Liver (tissue), 9 donors: Measurements from ENCODE around the gene KLHL13. TPM values are rescaled to one million over a fixed set of nuclear protein-coding genes. Genes with fewer than 3 reads are reported as not detected.

Experiments used
- DNase-seq: peaks from one replicate; pipeline ENCODE4 v3.0.0-alpha.2; 2017; ENCODE audit warnings: low spot score
- H3K27ac ChIP-seq, 2 donors: one replicate each; pipeline ENCODE4 v1.7.0; 2013; ENCODE audit warnings: inconsistent platforms in 2 of 2, low read length in 2 of 2, control low read depth in 1 of 2, low read depth in 1 of 2, mild to moderate bottlenecking in 1 of 2
- H3K27me3 ChIP-seq, 4 donors: one replicate each; pipeline versions ENCODE4 v1.6.1 to v1.7.0; 2013; ENCODE audit warnings: low read length in 3 of 4, inconsistent platforms in 1 of 4, mild to moderate bottlenecking in 1 of 4, moderate library complexity in 1 of 4; ENCODE audit not compliant: control insufficient read depth in 4 of 4, insufficient read depth in 4 of 4
- H3K36me3 ChIP-seq, 4 donors: one replicate each; pipeline versions ENCODE4 v1.6.1 to v1.7.0; 2013; ENCODE audit warnings: low read length in 3 of 4, mild to moderate bottlenecking in 3 of 4, low read depth in 1 of 4, moderate library complexity in 1 of 4; ENCODE audit not compliant: control insufficient read depth in 4 of 4, insufficient read depth in 3 of 4
- H3K4me1 ChIP-seq, 4 donors: one replicate each; pipeline versions ENCODE4 v1.6.1 to v1.7.0; 2013; ENCODE audit warnings: low read length in 3 of 4, mild to moderate bottlenecking in 3 of 4, moderate library complexity in 1 of 4; ENCODE audit not compliant: control insufficient read depth in 4 of 4, insufficient read depth in 4 of 4
- H3K4me3 ChIP-seq, 3 donors: one replicate each; pipeline versions ENCODE4 v1.6.1 to v1.7.0; 2013; ENCODE audit warnings: low read length in 3 of 3, control low read depth in 1 of 3, low read depth in 1 of 3, mild to moderate bottlenecking in 1 of 3
- H3K9ac ChIP-seq, 2 donors: one replicate each; pipeline ENCODE4 v1.7.0; 2013; ENCODE audit warnings: low read length in 2 of 2, mild to moderate bottlenecking in 2 of 2, moderate library complexity in 2 of 2, control low read depth in 1 of 2, low read depth in 1 of 2
- H3K9me3 ChIP-seq, 4 donors: one replicate each; pipeline versions ENCODE4 v1.6.1 to v1.7.0; 2013; ENCODE audit warnings: low read length in 3 of 4; ENCODE audit not compliant: control insufficient read depth in 4 of 4
- ATF3 ChIP-seq: IDR thresholded peaks from 2 replicates; pipeline ENCODE4 v1.6.1; 2016; ENCODE audit warnings: antibody characterized with exemption
- FOXA1 ChIP-seq: IDR thresholded peaks from 2 replicates; pipeline ENCODE4 v1.6.1; 2016; ENCODE audit warnings: antibody characterized with exemption
- FOXA2 ChIP-seq: IDR thresholded peaks from 2 replicates; pipeline ENCODE4 v1.6.1; 2016; ENCODE audit warnings: antibody characterized with exemption
- GABPA ChIP-seq, 2 donors: IDR thresholded peaks in 1 of 2; conservative IDR thresholded peaks in 1 of 2; 2 replicates each; pipeline ENCODE4 v1.6.1; 2016; ENCODE audit warnings: antibody characterized with exemption in 2 of 2, mild to moderate bottlenecking in 1 of 2, moderate library complexity in 1 of 2
- HNF4A ChIP-seq, 2 donors: conservative IDR thresholded peaks; 2 replicates each; pipeline ENCODE4 v1.6.1; 2016; ENCODE audit warnings: antibody characterized with exemption in 2 of 2, mild to moderate bottlenecking in 2 of 2
- HNF4G ChIP-seq: IDR thresholded peaks from 2 replicates; pipeline ENCODE4 v1.6.1; 2016; ENCODE audit warnings: antibody characterized with exemption
- JUND ChIP-seq, 2 donors: IDR thresholded peaks; 2 replicates each; pipeline ENCODE4 v1.6.1; 2016; ENCODE audit warnings: antibody characterized with exemption in 2 of 2
- MAX ChIP-seq: IDR thresholded peaks from 2 replicates; pipeline ENCODE4 v1.6.1; 2016; ENCODE audit warnings: antibody characterized with exemption
- NR2F2 ChIP-seq: IDR thresholded peaks from 2 replicates; pipeline ENCODE4 v1.6.1; 2016; ENCODE audit warnings: antibody characterized with exemption
- RAD21 ChIP-seq, 2 donors: IDR thresholded peaks; 2 replicates each; pipeline ENCODE4 v1.6.1; 2016; ENCODE audit warnings: antibody characterized with exemption in 2 of 2, mild to moderate bottlenecking in 2 of 2
- REST ChIP-seq: IDR thresholded peaks from 2 replicates; pipeline ENCODE4 v1.6.1; 2016; ENCODE audit warnings: antibody characterized with exemption, mild to moderate bottlenecking
- RXRA ChIP-seq, 2 donors: IDR thresholded peaks; 2 replicates each; pipeline ENCODE4 v1.6.1; 2017 to 2018; ENCODE audit warnings: antibody characterized with exemption in 2 of 2, mild to moderate bottlenecking in 1 of 2
- SP1 ChIP-seq: IDR thresholded peaks from 2 replicates; pipeline ENCODE4 v1.6.1; 2018; ENCODE audit warnings: antibody characterized with exemption, mild to moderate bottlenecking
- TAF1 ChIP-seq: conservative IDR thresholded peaks from 2 replicates; pipeline ENCODE4 v1.6.1; 2016; ENCODE audit warnings: antibody characterized with exemption, mild to moderate bottlenecking
- YY1 ChIP-seq: IDR thresholded peaks from 2 replicates; pipeline ENCODE4 v1.6.1; 2016; ENCODE audit warnings: antibody characterized with exemption, mild to moderate bottlenecking
- ZBTB33 ChIP-seq: IDR thresholded peaks from 2 replicates; pipeline ENCODE4 v1.6.1; 2016; ENCODE audit warnings: antibody characterized with exemption
- WGBS: extraction: QIAGEN DNeasy Blood & Tissue Kit; methylation state at CpG from one replicate; pipeline ENCODE4 v1.1.7; 2013; 5-methylcytosine and 5-hydroxymethylcytosine counted together
- polyA plus RNA-seq, 2 donors: library from polyadenylated mRNA; stranded (reverse) in 1 of 2; unstranded in 1 of 2; fragments of 200-250 nt in 1 of 2; fragments of >200 nt in 1 of 2; fragmentation: Nextera tagmentation in 1 of 2; extraction: Ambion mirVana in 1 of 2; gene quantifications; one replicate each; pipeline versions ENCODE4 v1.2.1 to v1.2.3, GENCODE V29; 2013 to 2015
- total RNA-seq, 2 donors: library from RNA; depleted of rRNA; stranded (reverse); fragments of >200 nt; gene quantifications; one replicate each; pipeline ENCODE4 v1.2.3, GENCODE V29; 2014
- TF ChIP-seq, protein P1 (sequence below): fragments of 150-350 bp; IDR thresholded peaks from 2 replicates; pipeline ENCODE4 v1.5.1; 2017; ENCODE audit warnings: improper control_type of control experiment, low read depth, low read length; ENCODE audit not compliant: missing input control
- donor health status: healthy.
- donor health status: healthy.
- donor health status: healthy.
- donor health status: healthy.
- donor health status: healthy.

KLHL13 gene
- total and polyA plus RNA-seq, 4 donors: 0.76 to 5.3 (median 3.3) TPM

GRCh38 chrX:118022753-118023152 lies 93.9 kb downstream of the KLHL13 start:
- Histone ChIP-seq H3K4me3 (no peak overlapping the region), H3K9ac (no peak overlapping the region), H3K27me3 (no peaks in the 10 kb centered on the region), H3K9me3 (no peaks in the 10 kb centered on the region), H3K4me1 (no peaks in the 10 kb centered on the region), H3K27ac (no peak overlapping the region), H3K36me3 (no peaks in the 10 kb centered on the region)
- 31% methylated on average over 2 of the region's 2 CpGs for WGBS
- no peak for DNase-seq
- TF ChIP-seq ZBTB33 (no peak), REST (no peak), MAX (no peak), FOXA1 (no peak), GABPA (IDR thresholded peaks at IDR 0.05 in 1 of 2, conservative IDR thresholded peaks at IDR 0.05 in 1 of 2) (no peak), ATF3 (no peak), TAF1 (no peak), JUND (IDR thresholded peaks at IDR 0.05) (no peak), HNF4A (conservative IDR thresholded peaks at IDR 0.05) (no peak), RXRA (IDR thresholded peaks at IDR 0.05) (no peak), FOXA2 (no peak), HNF4G (no peak), RAD21 (IDR thresholded peaks at IDR 0.05) (no peak), SP1 (no peak), YY1 (no peak)
- TF ChIP-seq, protein P1, sequence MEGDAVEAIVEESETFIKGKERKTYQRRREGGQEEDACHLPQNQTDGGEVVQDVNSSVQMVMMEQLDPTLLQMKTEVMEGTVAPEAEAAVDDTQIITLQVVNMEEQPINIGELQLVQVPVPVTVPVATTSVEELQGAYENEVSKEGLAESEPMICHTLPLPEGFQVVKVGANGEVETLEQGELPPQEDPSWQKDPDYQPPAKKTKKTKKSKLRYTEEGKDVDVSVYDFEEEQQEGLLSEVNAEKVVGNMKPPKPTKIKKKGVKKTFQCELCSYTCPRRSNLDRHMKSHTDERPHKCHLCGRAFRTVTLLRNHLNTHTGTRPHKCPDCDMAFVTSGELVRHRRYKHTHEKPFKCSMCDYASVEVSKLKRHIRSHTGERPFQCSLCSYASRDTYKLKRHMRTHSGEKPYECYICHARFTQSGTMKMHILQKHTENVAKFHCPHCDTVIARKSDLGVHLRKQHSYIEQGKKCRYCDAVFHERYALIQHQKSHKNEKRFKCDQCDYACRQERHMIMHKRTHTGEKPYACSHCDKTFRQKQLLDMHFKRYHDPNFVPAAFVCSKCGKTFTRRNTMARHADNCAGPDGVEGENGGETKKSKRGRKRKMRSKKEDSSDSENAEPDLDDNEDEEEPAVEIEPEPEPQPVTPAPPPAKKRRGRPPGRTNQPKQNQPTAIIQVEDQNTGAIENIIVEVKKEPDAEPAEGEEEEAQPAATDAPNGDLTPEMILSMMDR: no peak

- Histone ChIP-seq H3K9me3 (no peaks in the 10 kb centered on the region), H3K36me3 (no peaks in the 10 kb centered on the region)
- DNase-seq: no peak
- TF ChIP-seq ZBTB33 (no peak), FOXA1 (no peak), SP1 (no peak), NR2F2 (no peak), GABPA (IDR thresholded peaks at IDR 0.05 in 1 of 2, conservative IDR thresholded peaks at IDR 0.05 in 1 of 2) (no peak), JUND (IDR thresholded peaks at IDR 0.05) (no peak), RXRA (IDR thresholded peaks at IDR 0.05) (no peak)
- TF ChIP-seq, protein P1: no peak
Observed at GRCh38 chrX:118016422-118016821, 100.2 kb downstream of the KLHL13 start.

More at GRCh38 chrX:118016422-118016821, 100.2 kb downstream of the KLHL13 start:
- no peaks in the 10 kb centered on the region for H3K27me3 ChIP-seq
- H3K4me3 ChIP-seq: no peak overlapping the region
- H3K27ac ChIP-seq: no peak overlapping the region
- no peak overlapping the region for H3K9ac ChIP-seq
- no peaks in the 10 kb centered on the region for H3K4me1 ChIP-seq
